SJCRH30 (cell line): Measurements from ENCODE around the gene IFT80. TPM values are rescaled to one million over a fixed set of nuclear protein-coding genes. Genes with fewer than 3 reads are reported as not detected.
A peak's percentile ranks its signal among the peaks of the same experiment; 100 is the strongest.
"Not testable (repeated sequence)": the region's sequence is repeated elsewhere in the genome, so short reads cannot be mapped to it uniquely, and the experiment has no call there.

Experiments used
- DNase-seq, 2 experiments: peaks; one replicate each; pipeline ENCODE4 v3.0.0-alpha.2; 2015 to 2020
- H3K27ac ChIP-seq: fragments of 250-450 bp; sonication (Bioruptor Pico); 2 replicates; pipeline ENCODE4 v1.5.1; 2020; ENCODE audit warnings: mild to moderate bottlenecking, moderate library complexity
- H3K27me3 ChIP-seq: fragments of 250-450 bp; sonication (Bioruptor Pico); 2 replicates; pipeline ENCODE4 v1.5.1; 2020; ENCODE audit warnings: mild to moderate bottlenecking, moderate library complexity
- H3K36me3 ChIP-seq: fragments of 250-450 bp; sonication (Bioruptor Pico); 2 replicates; pipeline ENCODE4 v1.5.1; 2020; ENCODE audit warnings: mild to moderate bottlenecking, moderate library complexity
- H3K4me1 ChIP-seq: fragments of 250-450 bp; sonication (Bioruptor Pico); 2 replicates; pipeline ENCODE4 v1.5.1; 2020; ENCODE audit warnings: mild to moderate bottlenecking, moderate library complexity
- H3K4me3 ChIP-seq: fragments of 250-450 bp; sonication (Bioruptor Pico); 2 replicates; pipeline ENCODE4 v1.5.1; 2020; ENCODE audit warnings: mild to moderate bottlenecking, moderate library complexity
- H3K9me3 ChIP-seq: fragments of 250-450 bp; sonication (Bioruptor Pico); replicated peaks from 2 replicates; pipeline ENCODE4 v1.5.1; 2020; ENCODE audit warnings: mild to moderate bottlenecking, moderate library complexity
- total RNA-seq: library from RNA; depleted of rRNA; stranded (reverse); fragments of >200 nt; shearing (Covaris generic); gene quantifications from 2 replicates; pipeline ENCODE4 v1.2.3, GENCODE V29; 2014

IFT80 gene
- total RNA-seq, 1 experiment from 2014 or later: 30.4 TPM

GRCh38 chr3:160355826-160356225, 43.2 kb downstream of the IFT80 start:
- Histone ChIP-seq H3K9me3 (no peaks in the 10 kb centered on the region), H3K27ac (no peak overlapping the region), H3K4me1 (no peaks in the 10 kb centered on the region), H3K4me3 (no peak overlapping the region), H3K27me3 (no peaks in the 10 kb centered on the region), H3K36me3 (peaks cover 3% of the 10 kb centered on the region; the same call in 1 of the 2 replicates)
- DNase-seq: no peak

GRCh38 chr3:160346511-160346910, 52.5 kb downstream of the IFT80 start:
- no peaks in the 10 kb centered on the region for H3K27me3 ChIP-seq
- no peaks in the 10 kb centered on the region for H3K9me3 ChIP-seq
- no peak overlapping the region for H3K4me3 ChIP-seq
- no peak for DNase-seq
- H3K4me1 ChIP-seq: no peaks in the 10 kb centered on the region
- no peak overlapping the region for H3K27ac ChIP-seq
- no peaks in the 10 kb centered on the region for H3K36me3 ChIP-seq

GRCh38 chr3:160343132-160343531, 55.9 kb downstream of the IFT80 start:
- Histone ChIP-seq H3K4me1 (no peaks in the 10 kb centered on the region), H3K9me3 (no peaks in the 10 kb centered on the region), H3K4me3 (no peak overlapping the region), H3K27ac (no peak overlapping the region), H3K27me3 (no peaks in the 10 kb centered on the region), H3K36me3 (no peaks in the 10 kb centered on the region)
- DNase-seq: peak in 1 of 2 experiments; percentile 18

GRCh38 chr3:160340351-160340750, 58.7 kb downstream of the IFT80 start:
- H3K4me3 ChIP-seq: no peak overlapping the region
- H3K4me1 ChIP-seq: no peaks in the 10 kb centered on the region
- H3K27ac ChIP-seq: no peak overlapping the region
- H3K27me3 ChIP-seq: no peaks in the 10 kb centered on the region
- H3K9me3 ChIP-seq: no peaks in the 10 kb centered on the region
- DNase-seq: no peak
- H3K36me3 ChIP-seq: no peaks in the 10 kb centered on the region

GRCh38 chr3:160331127-160331937, 67.7 kb downstream of the IFT80 start:
- DNase-seq: peak in 1 of 2 experiments; percentile 5
- Histone ChIP-seq H3K27me3 (no peaks in the 10 kb centered on the region), H3K9me3 (no peaks in the 10 kb centered on the region), H3K27ac (no peak overlapping the region), H3K4me1 (no peaks in the 10 kb centered on the region), H3K36me3 (no peaks in the 10 kb centered on the region), H3K4me3 (no peak overlapping the region)

- H3K27me3 ChIP-seq: no peaks in the 10 kb centered on the region
- H3K4me3 ChIP-seq: no peak overlapping the region
- no peak overlapping the region for H3K27ac ChIP-seq
- no peak for DNase-seq
- H3K4me1 ChIP-seq: no peaks in the 10 kb centered on the region
- H3K9me3 ChIP-seq: no peaks in the 10 kb centered on the region
- no peaks in the 10 kb centered on the region for H3K36me3 ChIP-seq
These were observed 68.3 kb downstream of the IFT80 start for GRCh38 chr3:160330690-160331089.

- Histone ChIP-seq H3K27ac (no peak overlapping the region), H3K36me3 (no peaks in the 10 kb centered on the region), H3K4me1 (no peaks in the 10 kb centered on the region)
These were observed 68.9 kb downstream of the IFT80 start for GRCh38 chr3:160330109-160330508.

GRCh38 chr3:160326286-160326685, 72.7 kb downstream of the IFT80 start:
- not testable (repeated sequence) for H3K9me3 ChIP-seq, H3K4me3 ChIP-seq, H3K36me3 ChIP-seq, H3K27ac ChIP-seq, DNase-seq, H3K4me1 ChIP-seq, H3K27me3 ChIP-seq

More at GRCh38 chr3:160330109-160330508, 68.9 kb downstream of the IFT80 start:
- Histone ChIP-seq H3K27me3 (no peaks in the 10 kb centered on the region), H3K9me3 (no peaks in the 10 kb centered on the region), H3K4me3 (no peak overlapping the region)
- DNase-seq: no peak

- H3K4me3 ChIP-seq, H3K9me3 ChIP-seq, H3K27me3 ChIP-seq, H3K27ac ChIP-seq, H3K4me1 ChIP-seq, DNase-seq, H3K36me3 ChIP-seq: not testable (repeated sequence)
These were observed 77.2 kb downstream of the IFT80 start for GRCh38 chr3:160321821-160322220.

- H3K36me3 ChIP-seq: peaks cover 4% of the 10 kb centered on the region; the same call in 1 of the 2 replicates
- no peaks in the 10 kb centered on the region for H3K27me3 ChIP-seq
- no peak for DNase-seq
- no peak overlapping the region for H3K27ac ChIP-seq
- H3K4me1 ChIP-seq: no peaks in the 10 kb centered on the region
- H3K4me3 ChIP-seq: no peak overlapping the region
- no peaks in the 10 kb centered on the region for H3K9me3 ChIP-seq
These were observed 79.7 kb downstream of the IFT80 start for GRCh38 chr3:160319322-160319721.

GRCh38 chr3:160314995-160315394, 84.0 kb downstream of the IFT80 start:
- Histone ChIP-seq H3K4me1 (no peaks in the 10 kb centered on the region), H3K36me3 (peaks cover 4% of the 10 kb centered on the region; the same call in 1 of the 2 replicates), H3K27ac (no peak overlapping the region), H3K27me3 (no peaks in the 10 kb centered on the region), H3K9me3 (no peaks in the 10 kb centered on the region), H3K4me3 (no peak overlapping the region)
- DNase-seq: no peak

GRCh38 chr3:160312014-160312624, 86.9 kb downstream of the IFT80 start:
- H3K27ac ChIP-seq: no peak overlapping the region
- H3K4me3 ChIP-seq: no peak overlapping the region
- no peaks in the 10 kb centered on the region for H3K9me3 ChIP-seq
- no peak for DNase-seq
- no peaks in the 10 kb centered on the region for H3K27me3 ChIP-seq
- no peaks in the 10 kb centered on the region; the same call in none of the 2 replicates for H3K36me3 ChIP-seq
- H3K4me1 ChIP-seq: no peaks in the 10 kb centered on the region

- Histone ChIP-seq H3K4me3 (no peak overlapping the region), H3K4me1 (no peaks in the 10 kb centered on the region), H3K27me3 (no peaks in the 10 kb centered on the region), H3K9me3 (no peaks in the 10 kb centered on the region), H3K36me3 (no peaks in the 10 kb centered on the region), H3K27ac (no peak overlapping the region)
- no peak for DNase-seq
These were observed 96.2 kb downstream of the IFT80 start for GRCh38 chr3:160302806-160303205.

GRCh38 chr3:160296591-160296990, 102.4 kb downstream of the IFT80 start:
- Histone ChIP-seq H3K36me3 (no peaks in the 10 kb centered on the region), H3K9me3 (no peaks in the 10 kb centered on the region), H3K4me1 (no peaks in the 10 kb centered on the region), H3K27ac (no peak overlapping the region), H3K27me3 (no peaks in the 10 kb centered on the region), H3K4me3 (no peak overlapping the region)
- DNase-seq: no peak

GRCh38 chr3:160291909-160292299, 107.1 kb downstream of the IFT80 start:
- DNase-seq: no peak
- Histone ChIP-seq H3K27ac (no peak overlapping the region), H3K4me1 (no peaks in the 10 kb centered on the region), H3K27me3 (no peaks in the 10 kb centered on the region), H3K9me3 (no peaks in the 10 kb centered on the region), H3K4me3 (no peak overlapping the region), H3K36me3 (no peaks in the 10 kb centered on the region)
